GM04503 (cell line): ENCODE data around the gene GATAD2B.
"Not testable (repeated sequence)": the region's sequence is repeated elsewhere in the genome, so short reads cannot be mapped to it uniquely, and the experiment has no call there.

Source experiments
- DNase-seq: peaks from one replicate; pipeline ENCODE4 v3.0.0-alpha.2; 2012; ENCODE audit warnings: low read depth

The GATAD2B gene

GRCh38 chr1:153778051-153778823 is 144.5 kb downstream of the GATAD2B start:
- DNase-seq: no peak

GRCh38 chr1:153777648-153778047 is 145.1 kb downstream of the GATAD2B start:
- DNase-seq: no peak

GRCh38 chr1:153776845-153777370 is 145.9 kb downstream of the GATAD2B start:
- DNase-seq: no peak

- DNase-seq: no peak
These were observed 146.4 kb downstream of the GATAD2B start for GRCh38 chr1:153776352-153776751.

GRCh38 chr1:153775458-153776327 is 147.1 kb downstream of the GATAD2B start:
- DNase-seq: no peak

DNA sequence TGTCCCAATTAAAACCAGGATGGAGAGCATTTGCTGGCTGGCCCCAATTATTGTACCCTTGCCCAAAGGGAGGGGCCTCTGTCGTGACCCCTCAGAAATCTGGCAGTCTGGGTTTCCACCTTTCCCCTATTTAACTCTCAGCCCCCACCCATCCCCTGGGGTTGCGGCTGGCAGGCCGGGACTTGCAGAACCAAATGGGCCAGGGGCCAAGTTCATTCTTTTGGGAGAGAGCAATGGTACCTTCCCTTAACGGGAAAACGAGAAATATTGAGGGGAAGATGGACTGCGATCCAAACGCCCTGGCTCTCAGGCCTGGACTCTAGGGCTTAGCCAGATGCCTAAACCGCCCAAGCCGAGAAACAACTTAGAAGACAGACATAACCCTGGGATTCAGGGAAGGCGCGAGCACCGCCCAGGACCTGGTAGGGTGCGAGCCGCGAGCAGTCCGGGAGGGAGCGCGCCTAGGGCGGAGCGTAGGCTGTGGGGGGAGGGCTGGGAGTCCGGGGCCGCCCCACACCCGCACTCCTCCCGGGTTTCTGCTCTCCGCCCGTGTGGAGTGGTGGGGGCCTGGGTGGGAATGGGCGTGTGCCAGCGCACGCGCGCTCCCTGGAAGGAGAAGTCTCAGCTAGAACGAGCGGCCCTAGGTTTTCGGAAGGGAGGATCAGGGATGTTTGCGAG is 147.9 kb downstream of the GATAD2B start, which contains the start of gene SLC27A3:
Gene SLC27A3, plus strand, starts transcription at position 628 of the 678 bp plus-strand sequence. CDS start 91 bp downstream, outside the sequence.
- DNase-seq: no peak

DNA sequence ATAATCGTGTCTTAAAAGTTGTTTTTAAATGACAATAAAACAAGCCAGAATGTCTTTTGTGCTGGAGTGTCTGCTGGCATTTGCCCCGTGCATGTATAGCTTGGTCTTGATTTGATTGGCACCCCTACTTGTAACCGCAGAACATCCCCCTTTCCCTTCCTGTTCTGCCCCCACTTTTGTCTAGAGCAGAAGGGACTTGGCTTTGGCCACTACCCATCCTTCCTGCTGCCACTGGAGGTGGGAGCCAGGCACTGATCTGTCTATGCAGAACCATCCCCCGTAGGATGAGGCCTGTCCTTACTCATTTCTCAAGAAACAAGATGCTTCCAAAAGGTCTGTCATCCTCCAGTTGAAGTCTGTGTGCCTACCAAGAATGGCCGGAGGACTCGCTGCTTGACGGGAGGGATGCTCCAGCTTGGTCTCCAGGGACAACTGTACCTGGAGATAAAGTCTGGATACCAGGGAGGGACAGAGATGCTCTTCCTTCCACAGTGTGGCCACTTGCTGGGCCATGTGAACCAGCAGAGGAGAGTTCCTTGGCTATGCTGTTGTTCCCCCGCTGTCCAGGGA is 148.7 kb downstream of the GATAD2B start:
- DNase-seq: no peak

- DNase-seq: no peak
These were observed 149.5 kb downstream of the GATAD2B start for GRCh38 chr1:153773096-153773921.

GRCh38 chr1:153771841-153772593 is 150.8 kb downstream of the GATAD2B start:
- no peak for DNase-seq

- no peak for DNase-seq
These were observed 151.5 kb downstream of the GATAD2B start for GRCh38 chr1:153771261-153771660.

DNA sequence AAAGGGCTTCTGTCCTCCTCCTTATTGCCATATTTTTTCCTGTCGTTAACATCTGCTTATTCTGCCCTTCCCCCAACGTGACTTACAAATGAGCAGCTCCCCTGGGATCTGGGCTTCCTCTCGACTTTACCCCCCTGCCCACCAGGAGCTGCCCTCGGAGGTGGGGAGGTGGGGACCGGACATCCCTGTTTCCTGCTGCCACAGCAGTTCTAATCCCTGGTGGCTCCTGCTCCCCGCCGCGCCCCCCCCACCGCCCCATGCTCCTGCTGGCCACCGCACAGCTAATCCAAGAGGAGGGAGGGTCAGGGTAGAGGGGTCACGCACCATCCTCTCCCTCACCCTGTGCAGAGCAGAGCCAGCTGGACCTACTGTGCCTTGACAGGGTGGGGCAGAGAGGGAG is 152.0 kb downstream of the GATAD2B start:
- no peak for DNase-seq

- no peak for DNase-seq
These were observed 153.6 kb downstream of the GATAD2B start for GRCh38 chr1:153769221-153769620.

DNA sequence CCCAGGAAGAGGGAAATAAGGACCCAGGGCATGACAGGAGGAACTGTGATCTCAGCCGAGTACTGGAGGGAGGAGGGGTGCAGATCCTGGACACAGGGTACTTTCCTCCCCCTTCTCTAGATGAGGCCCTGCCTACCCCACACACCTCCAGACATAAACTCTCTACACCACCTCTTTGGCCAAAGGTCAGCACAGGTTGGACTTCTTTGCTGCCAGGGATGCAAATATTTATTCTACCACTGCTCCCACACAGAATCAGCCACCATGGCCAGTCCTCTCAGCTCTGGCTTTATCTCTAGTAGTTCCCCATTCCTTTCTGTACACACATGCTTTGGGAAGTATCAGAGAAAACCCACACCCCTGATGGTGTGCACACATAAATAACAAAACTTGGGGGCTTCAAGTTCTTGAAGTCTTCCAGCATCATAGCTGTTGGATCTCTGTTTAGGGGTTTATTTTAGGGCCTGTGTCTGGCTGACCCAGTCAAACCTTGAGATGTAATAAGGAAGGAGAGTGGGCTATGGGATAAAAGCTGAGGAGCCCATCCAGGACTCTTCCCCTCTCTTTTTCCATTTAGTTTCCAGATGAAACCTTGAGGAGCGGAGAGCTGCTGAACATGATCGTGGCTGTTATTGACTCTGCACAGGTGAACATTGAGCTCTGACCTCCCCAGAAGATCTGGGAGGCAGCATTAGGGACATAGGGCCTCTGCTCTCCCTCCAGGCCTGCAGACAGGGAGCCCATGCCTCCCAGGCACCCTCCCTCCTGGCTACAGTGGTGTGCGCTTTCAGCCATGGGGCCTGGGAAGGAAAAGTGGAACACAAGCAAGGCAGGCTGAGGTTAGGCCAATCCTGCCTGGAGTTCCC is 154.2 kb downstream of the GATAD2B start:
- no peak for DNase-seq

- DNase-seq: no peak
These were observed 155.3 kb downstream of the GATAD2B start for GRCh38 chr1:153767519-153767918.

DNA sequence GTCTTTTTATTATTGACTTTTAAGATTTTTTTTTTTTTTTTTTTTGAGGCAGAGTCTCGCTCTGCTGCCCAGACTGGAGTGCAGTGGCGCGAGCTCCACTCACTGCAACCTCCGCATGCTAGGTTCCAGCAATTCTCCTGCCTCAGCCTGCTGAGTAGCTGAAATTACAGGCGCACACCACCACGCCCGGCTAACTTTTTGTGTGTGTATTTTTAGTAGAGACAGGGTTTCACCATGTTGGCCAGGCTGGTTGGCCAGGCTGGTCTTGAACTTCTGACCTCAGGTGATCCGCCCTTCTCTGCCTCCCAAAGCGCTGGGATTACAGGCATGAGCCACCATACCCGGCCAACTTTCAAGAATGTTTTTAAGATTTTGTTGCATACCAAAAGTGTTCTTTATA is 156.1 kb downstream of the GATAD2B start:
- not testable (repeated sequence) for DNase-seq

GRCh38 chr1:153764310-153764709 is 158.5 kb downstream of the GATAD2B start:
- no peak for DNase-seq

GRCh38 chr1:153763365-153764225 is 159.2 kb downstream of the GATAD2B start:
- DNase-seq: no peak

GRCh38 chr1:153760440-153760839 is 162.3 kb downstream of the GATAD2B start:
- no peak for DNase-seq
